A549 (cell line): ENCODE results near the gene GPSM1. TPM values are rescaled to one million over a fixed set of nuclear protein-coding genes. Genes with fewer than 3 reads are reported as not detected.
A peak's percentile ranks its signal among the peaks of the same experiment; 100 is the strongest.

ENCODE experiments used
- ATAC-seq, 2 experiments: fragments of 200-7000 bp in 1 of 2; fragments of >200 bp in 1 of 2; cut with Nextera tagmentation in 1 of 2; cut with Tn5 transposase in 1 of 2; 3 replicates each; pipeline versions ENCODE4 v1.8.0 to v1.9.1; 2018 to 2020; ENCODE audit warnings: mild to moderate bottlenecking in 1 of 2, moderate library complexity in 1 of 2
- CTCF ChIA-PET: fragments of 300-600 bp; sonication (Branson Sonifier 250); formaldehyde crosslinking; extraction: SDS; loops from one replicate; lab custom pipeline; 2021; ENCODE audit warnings: antibody characterized with exemption, inconsistent platforms; lab: Yijun Ruan, JAX
- POLR2A ChIA-PET: fragments of 350-600 bp; formaldehyde crosslinking; extraction: SDS; loops from one replicate; lab custom pipeline; 2021; ENCODE audit warnings: antibody characterized with exemption, inconsistent platforms; lab: Yijun Ruan, JAX
- DNase-seq, 2 experiments: peaks; one replicate each; pipeline versions ENCODE4 v3.0.0 to v3.0.0-alpha.2; 2011 to 2016; ENCODE audit warnings: low read depth in 1 of 2, low spot score in 1 of 2
- FAIRE-seq: peaks from 2 replicates; lab custom pipeline; 2011; peaks lifted over from hg19 to GRCh38; lab: Jason Lieb, UNC
- H3K27ac ChIP-seq, 2 experiments: fragments of >200 bp; sonication (Bioruptor Twin); formaldehyde crosslinking; 3 replicates each; pipeline ENCODE4 v1.5.1; 2016 to 2017
- H3K4me1 ChIP-seq: fragments of >200 bp; sonication (Bioruptor Twin); formaldehyde crosslinking; 3 replicates; pipeline ENCODE4 v1.6.1; 2016
- H3K4me2 ChIP-seq: fragments of >200 bp; sonication (Bioruptor Twin); formaldehyde crosslinking; 3 replicates; pipeline ENCODE4 v1.6.1; 2016
- H3K4me3 ChIP-seq: fragments of >200 bp; sonication (Bioruptor Twin); formaldehyde crosslinking; 3 replicates; pipeline ENCODE4 v1.5.1; 2016
- H3K9me3 ChIP-seq: fragments of >200 bp; sonication (Bioruptor Twin); formaldehyde crosslinking; 3 replicates; pipeline ENCODE4 v1.6.1; 2016
- BHLHE40 ChIP-seq: IDR thresholded peaks from 2 replicates; pipeline ENCODE4 v1.6.1; 2012; ENCODE audit warnings: low read depth, low read length, inconsistent platforms
- CBX2 ChIP-seq: fragments of 200-600 bp; sonication (generic); IDR thresholded peaks from 2 replicates; pipeline ENCODE4 v1.6.1; 2016; ENCODE audit warnings: low read depth, mild to moderate bottlenecking, borderline replicate concordance
- CBX8 ChIP-seq: fragments of 200-600 bp; sonication (generic); IDR thresholded peaks from 2 replicates; pipeline ENCODE4 v1.6.1; 2016
- CHD4 ChIP-seq: fragments of 200-600 bp; sonication (generic); IDR thresholded peaks from 2 replicates; pipeline ENCODE4 v1.6.1; 2016; ENCODE audit warnings: antibody characterized with exemption, mild to moderate bottlenecking, borderline replicate concordance
- EHMT2 ChIP-seq: fragments of 200-600 bp; sonication (generic); IDR thresholded peaks from 2 replicates; pipeline ENCODE4 v1.6.1; 2016; ENCODE audit warnings: antibody characterized with exemption, low read depth, mild to moderate bottlenecking, moderate library complexity
- EP300 ChIP-seq, 2 experiments: fragments of >200 bp; sonication (Bioruptor Twin); formaldehyde crosslinking; IDR thresholded peaks; 2 replicates in 1 of 2; 3 replicates in 1 of 2; pipeline ENCODE4 v1.6.1; 2016 to 2017
- ESRRA ChIP-seq: fragments of 150-350 bp; IDR thresholded peaks from 2 replicates; pipeline ENCODE4 v1.6.1; 2014; ENCODE audit warnings: mild to moderate bottlenecking, low read length, borderline replicate concordance
- HEYL ChIP-seq: fragments of 250-450 bp; sonication (Bioruptor Pico); IDR thresholded peaks from 2 replicates; pipeline ENCODE4 v1.8.0; 2021; ENCODE audit warnings: mild to moderate bottlenecking, moderate library complexity
- HOXA7 ChIP-seq: fragments of 250-450 bp; sonication (Bioruptor Pico); IDR thresholded peaks from 2 replicates; pipeline ENCODE4 v1.5.0; 2020; ENCODE audit warnings: mild to moderate bottlenecking, moderate library complexity
- MAFK ChIP-seq: fragments of 450-650 bp; IDR thresholded peaks from 2 replicates; pipeline ENCODE4 v1.6.1; 2014; ENCODE audit not compliant: partially characterized antibody
- MYC ChIP-seq: IDR thresholded peaks from 2 replicates; pipeline ENCODE4 v1.6.1; 2012; ENCODE audit warnings: mild to moderate bottlenecking, inconsistent platforms, low read length, improper control_type of control experiment, borderline replicate concordance
- NFE2L2 ChIP-seq: fragments of 150-350 bp; conservative IDR thresholded peaks from 2 replicates; pipeline ENCODE4 v1.6.1; 2014; ENCODE audit warnings: low read length
- NPAS2 ChIP-seq: fragments of 250-450 bp; sonication (Bioruptor Pico); IDR thresholded peaks from 2 replicates; pipeline ENCODE4 v1.8.0; 2022; ENCODE audit warnings: mild to moderate bottlenecking, moderate library complexity, borderline replicate concordance
- RAD21 ChIP-seq, 2 experiments: fragments of >200 bp in 1 of 2; sonication (Bioruptor Twin) in 1 of 2; formaldehyde crosslinking in 1 of 2; IDR thresholded peaks in 1 of 2; conservative IDR thresholded peaks in 1 of 2; 2 replicates in 1 of 2; 3 replicates in 1 of 2; pipeline ENCODE4 v1.6.1; 2012 to 2018; ENCODE audit warnings: inconsistent platforms in 1 of 2
- RARB ChIP-seq: fragments of 250-450 bp; sonication (Bioruptor Pico); IDR thresholded peaks from 2 replicates; pipeline ENCODE4 v1.8.0; 2021; ENCODE audit warnings: mild to moderate bottlenecking, moderate library complexity
- RFX5 ChIP-seq: fragments of 450-650 bp; IDR thresholded peaks from 2 replicates; pipeline ENCODE4 v1.7.1; 2014; ENCODE audit warnings: antibody characterized with exemption, mild to moderate bottlenecking, moderate library complexity
- SMC3 ChIP-seq: fragments of >200 bp; sonication (Bioruptor Twin); formaldehyde crosslinking; IDR thresholded peaks from 3 replicates; pipeline ENCODE4 v1.6.1; 2018; ENCODE audit warnings: inconsistent platforms
- TFCP2L1 ChIP-seq: fragments of 250-450 bp; sonication (Bioruptor Pico); IDR thresholded peaks from 2 replicates; pipeline ENCODE4 v1.5.0; 2021; ENCODE audit warnings: mild to moderate bottlenecking
- ZNF302 ChIP-seq: fragments of 250-450 bp; sonication (Bioruptor Pico); IDR thresholded peaks from 2 replicates; pipeline ENCODE4 v1.9.0; 2021; ENCODE audit warnings: inconsistent platforms, mild to moderate bottlenecking, moderate library complexity
- ZSCAN20 ChIP-seq: fragments of 250-450 bp; sonication (Bioruptor Pico); IDR thresholded peaks from 2 replicates; pipeline ENCODE4 v1.8.0; 2022; ENCODE audit warnings: mild to moderate bottlenecking, moderate library complexity
- WGBS: methylation state at CpG from one replicate; pipeline ENCODE4 v1.1.6; 2017; ENCODE audit errors: missing lambda C conversion rate; 5-methylcytosine and 5-hydroxymethylcytosine counted together
- polyA plus RNA-seq, 4 experiments: library from polyadenylated mRNA; depleted of rRNA in 3 of 4; stranded (reverse); fragments of >200 nt; fragmentation: RNase III in 1 of 4; extraction: RNeasy Plus Mini Kit Qiagen cat#74134 plus additional on column Dnase treatment in 1 of 4; gene quantifications; 2 replicates in 3 of 4; 3 replicates in 1 of 4; pipeline ENCODE4 v1.2.3, GENCODE V29; 2011 to 2017
- TF ChIP-seq, protein P1 (sequence below): IDR thresholded peaks from 2 replicates; pipeline ENCODE4 v1.6.1; 2012
- TF ChIP-seq, protein P2 (sequence below): IDR thresholded peaks from 2 replicates; pipeline ENCODE4 v1.6.1; 2012

GPSM1 gene
- polyA plus RNA-seq, 2 of the 4 experiments (the other 2 are of a cell fraction) = 2.1 to 8.8 TPM

DNA sequence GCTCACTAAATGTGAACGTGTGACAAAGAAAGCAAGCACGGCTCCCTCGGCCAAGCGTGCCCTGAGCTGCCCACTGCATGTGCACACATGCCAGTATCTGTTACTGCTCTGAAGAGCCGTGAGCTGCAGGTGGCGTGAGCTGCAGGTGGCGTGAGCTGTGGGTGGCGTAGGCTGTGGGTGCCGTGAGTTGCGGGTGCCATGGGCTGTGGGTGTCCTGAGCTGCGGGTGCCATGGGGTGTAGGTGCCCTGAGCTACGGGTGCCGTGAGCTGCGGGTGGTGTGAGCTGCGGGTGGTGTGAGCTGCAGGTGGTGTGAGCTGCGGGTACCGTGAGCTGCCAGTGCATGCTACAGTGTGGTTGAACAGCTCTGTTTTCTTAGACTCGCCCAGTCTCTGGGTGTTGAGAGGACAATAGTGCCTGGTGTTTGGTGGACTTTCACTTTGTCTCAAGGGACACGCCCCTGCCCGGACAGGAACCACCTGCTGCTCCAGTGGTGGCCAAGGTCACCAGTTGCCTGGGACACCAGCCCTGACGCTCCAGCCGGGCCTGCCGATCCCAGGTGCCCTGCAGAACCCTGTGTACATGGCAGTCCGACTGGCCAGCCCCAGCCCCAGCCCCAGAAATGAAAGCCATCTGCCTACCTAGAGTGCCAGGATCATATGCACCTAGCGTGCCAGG lies 30.2 kb upstream of the GPSM1 start:
- no peaks in the 10 kb centered on the region for H3K4me1 ChIP-seq
- CTCF ChIA-PET = interaction anchor here (1.0 to 2.3 kb wide), 6 partner anchors 13 to 159 kb away, joined by 3 to 17 read pairs (median 4); no protein-coding TSS in a partner anchor
- no peak overlapping the region for H3K4me3 ChIP-seq
- TF ChIP-seq EHMT2 = no peak
- TF ChIP-seq NPAS2 = no peak
- TF ChIP-seq CBX2 = no peak
- no peak for TF ChIP-seq BHLHE40
- TF ChIP-seq HEYL = no peak
- no peak for TF ChIP-seq RAD21 (conservative IDR thresholded peaks at IDR 0.05 in 1 of 2, IDR thresholded peaks at IDR 0.05 in 1 of 2)
- 63% methylated on average over 19 of the region's 25 CpGs for WGBS
- no peak overlapping the region for H3K4me2 ChIP-seq
- POLR2A ChIA-PET = no interaction called here
- no peak overlapping the region for H3K27ac ChIP-seq
- DNase-seq (no peak), FAIRE-seq (no peak), ATAC-seq (peak; percentile 21 to 34; a peak in 2 of 6 replicates)
- H3K9me3 ChIP-seq = no peaks in the 10 kb centered on the region

DNA sequence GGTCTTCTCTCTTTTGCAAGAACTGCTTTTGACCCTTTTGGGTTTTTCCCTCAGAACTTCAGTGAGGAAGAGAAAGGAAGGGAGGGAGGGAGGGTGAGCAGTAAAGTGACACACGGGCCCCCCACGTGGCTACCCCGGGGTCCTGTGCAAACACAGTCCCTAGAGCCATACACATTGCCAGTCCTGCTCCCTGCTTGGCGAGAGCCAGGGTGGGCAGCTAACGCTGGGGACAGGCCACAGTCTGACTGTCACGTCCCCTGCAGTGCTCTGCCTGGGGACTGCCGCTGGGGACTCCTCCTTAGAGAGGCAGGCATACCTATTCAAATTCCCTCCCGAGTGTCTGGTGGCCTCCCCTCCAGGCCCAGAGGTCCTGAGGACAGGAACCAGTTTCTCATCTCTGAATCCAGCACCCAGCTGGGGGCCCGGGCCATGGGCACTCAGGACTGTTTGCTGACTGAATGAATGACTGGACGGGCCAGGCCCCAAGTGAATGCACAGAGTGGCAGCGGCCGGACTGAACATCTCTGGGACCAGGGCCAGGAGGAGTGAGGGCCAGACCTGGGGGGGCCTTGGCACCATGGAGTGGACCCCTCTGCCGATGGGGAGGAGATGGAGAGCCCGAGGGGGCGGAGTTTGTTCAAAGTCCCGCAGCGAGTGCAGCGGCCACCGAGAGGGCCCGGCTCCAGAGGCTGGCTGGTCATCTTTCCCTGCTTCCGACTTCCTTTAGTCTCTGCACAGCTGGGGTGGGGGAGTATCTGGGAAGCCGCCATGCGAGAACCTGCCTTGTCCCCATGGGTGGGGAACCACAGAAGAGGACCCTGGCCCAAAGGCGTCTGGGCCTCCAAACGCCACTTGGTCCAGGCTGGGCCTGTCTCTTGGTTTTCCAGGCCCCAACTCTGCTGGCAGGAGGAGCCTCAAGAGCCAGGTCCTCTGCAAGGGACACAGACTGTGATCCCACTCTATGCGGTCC lies 29.3 kb upstream of the GPSM1 start:
- Histone ChIP-seq H3K4me3 (no peak overlapping the region), H3K4me1 (no peaks in the 10 kb centered on the region), H3K4me2 (no peak overlapping the region), H3K27ac (no peak overlapping the region), H3K9me3 (no peaks in the 10 kb centered on the region)
- no peak for DNase-seq
- TF ChIP-seq EP300 (IDR thresholded peaks at IDR 0.05) = no peak
- TF ChIP-seq ZNF302 (CRISPR knock-in tag) = no peak
- TF ChIP-seq, protein P1, sequence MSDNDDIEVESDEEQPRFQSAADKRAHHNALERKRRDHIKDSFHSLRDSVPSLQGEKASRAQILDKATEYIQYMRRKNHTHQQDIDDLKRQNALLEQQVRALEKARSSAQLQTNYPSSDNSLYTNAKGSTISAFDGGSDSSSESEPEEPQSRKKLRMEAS = no peak
- TF ChIP-seq MAFK = no peak
- no peak for TF ChIP-seq CBX8
- no peak for TF ChIP-seq RARB
- FAIRE-seq = no peak
- WGBS = 77% methylated on average over 24 of the region's 26 CpGs
- ChIA-PET CTCF (interaction anchor here (2.3 to 3.5 kb wide), 2 partner anchors 14 kb away, joined by 17 to 23 read pairs; no protein-coding TSS in a partner anchor), POLR2A (no interaction called here)
- no peak for ATAC-seq

DNA sequence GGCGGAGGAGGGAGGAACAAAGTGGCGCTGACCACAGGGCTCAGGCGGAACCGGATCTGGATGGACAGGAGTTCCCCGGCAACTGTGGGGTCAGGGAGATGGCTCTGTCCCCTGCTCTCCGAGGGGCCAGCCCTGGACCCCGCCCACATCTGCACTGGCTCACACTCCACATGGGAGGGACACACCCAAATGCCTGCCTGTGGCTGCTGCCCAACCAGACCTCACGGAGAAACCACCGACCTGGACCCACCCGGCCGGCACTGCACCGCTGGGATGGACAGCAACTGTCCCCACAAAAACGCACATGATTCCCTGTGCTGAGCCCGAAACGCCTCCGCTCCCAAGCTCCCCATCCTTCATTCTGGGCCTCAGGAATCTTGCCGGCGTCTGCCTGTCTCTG lies 28.2 kb upstream of the GPSM1 start:
- DNase-seq (no peak), ATAC-seq (no peak), FAIRE-seq (no peak)
- POLR2A ChIA-PET = no interaction called here
- no peak for TF ChIP-seq MYC
- Histone ChIP-seq H3K4me2 (no peak overlapping the region), H3K4me1 (no peaks in the 10 kb centered on the region), H3K4me3 (no peak overlapping the region), H3K9me3 (no peaks in the 10 kb centered on the region), H3K27ac (no peak overlapping the region)
- WGBS = 76% methylated on average over 17 of the region's 18 CpGs
- CTCF ChIA-PET = interaction anchor here (1.5 to 3.5 kb wide), 2 partner anchors 16 to 158 kb away, joined by 10 to 23 read pairs; no protein-coding TSS in a partner anchor

DNA sequence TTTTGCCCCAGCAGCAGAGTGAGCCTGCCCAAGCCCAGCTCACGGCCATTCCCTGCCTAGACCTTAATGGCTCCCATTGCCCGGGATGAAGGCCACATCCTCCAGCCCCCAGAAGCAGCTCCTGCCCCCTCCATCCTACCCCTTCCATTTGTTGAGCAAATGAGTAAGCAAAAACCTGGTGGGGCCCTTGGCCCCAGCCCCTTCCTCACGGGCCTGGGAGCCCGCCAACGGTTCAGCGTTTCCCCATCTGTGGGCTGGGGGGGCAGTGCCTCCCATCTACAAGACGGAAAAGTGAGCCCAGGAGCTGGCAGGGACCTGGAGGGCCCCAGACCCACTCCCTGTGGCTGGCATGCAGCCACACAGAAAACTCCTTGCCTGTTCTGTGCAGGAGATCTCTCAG lies 27.8 kb upstream of the GPSM1 start:
- DNase-seq (no peak), FAIRE-seq (no peak), ATAC-seq (no peak; a peak in 1 of 6 replicates)
- H3K4me1 ChIP-seq = no peaks in the 10 kb centered on the region
- H3K9me3 ChIP-seq = no peaks in the 10 kb centered on the region
- no peak overlapping the region for H3K27ac ChIP-seq
- TF ChIP-seq ZSCAN20 = no peak
- TF ChIP-seq HOXA7 (CRISPR knock-in tag) = no peak
- no peak for TF ChIP-seq CHD4
- TF ChIP-seq NFE2L2 = no peak
- TF ChIP-seq SMC3 = no peak
- no peak for TF ChIP-seq RFX5
- no peak for TF ChIP-seq TFCP2L1 (CRISPR knock-in tag)
- TF ChIP-seq ESRRA = no peak
- TF ChIP-seq, protein P2, sequence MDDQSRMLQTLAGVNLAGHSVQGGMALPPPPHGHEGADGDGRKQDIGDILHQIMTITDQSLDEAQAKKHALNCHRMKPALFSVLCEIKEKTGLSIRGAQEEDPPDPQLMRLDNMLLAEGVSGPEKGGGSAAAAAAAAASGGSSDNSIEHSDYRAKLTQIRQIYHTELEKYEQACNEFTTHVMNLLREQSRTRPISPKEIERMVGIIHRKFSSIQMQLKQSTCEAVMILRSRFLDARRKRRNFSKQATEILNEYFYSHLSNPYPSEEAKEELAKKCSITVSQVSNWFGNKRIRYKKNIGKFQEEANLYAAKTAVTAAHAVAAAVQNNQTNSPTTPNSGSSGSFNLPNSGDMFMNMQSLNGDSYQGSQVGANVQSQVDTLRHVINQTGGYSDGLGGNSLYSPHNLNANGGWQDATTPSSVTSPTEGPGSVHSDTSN = no peak
- ChIA-PET POLR2A (no interaction called here), CTCF (interaction anchor here (1.5 to 3.5 kb wide), 2 partner anchors 16 to 158 kb away, joined by 10 to 23 read pairs; no protein-coding TSS in a partner anchor)
- H3K4me2 ChIP-seq = no peak overlapping the region
- WGBS = 66% methylated on average over 6 of the region's 7 CpGs
- H3K4me3 ChIP-seq = no peak overlapping the region
